Lung (tissue), 12 donors: ENCODE results near the gene NFKB1. TPM values are rescaled to one million over a fixed set of nuclear protein-coding genes. Genes with fewer than 3 reads are reported as not detected.
"Not testable (repeated sequence)": the region's sequence is repeated elsewhere in the genome, so short reads cannot be mapped to it uniquely, and the experiment has no call there.

Source experiments
- ATAC-seq: fragments of 200-7000 bp; cut with Tn5 transposase; one replicate; pipeline ENCODE4 v1.9.1; 2020; ENCODE audit warnings: moderate number of reproducible peaks; ENCODE audit not compliant: insufficient read depth, low FRiP score
- DNase-seq, 3 donors: peaks; one replicate each; pipeline ENCODE4 v3.0.0-alpha.2; 2013 to 2017
- H3K27ac ChIP-seq, 2 donors: one replicate each; pipeline ENCODE4 v1.5.1; 2013; ENCODE audit warnings: mild to moderate bottlenecking in 2 of 2, moderate library complexity in 2 of 2, control low read depth in 1 of 2, inconsistent platforms in 1 of 2, low read depth in 1 of 2, low read length in 1 of 2
- H3K27me3 ChIP-seq, 3 donors: one replicate each; pipeline ENCODE4 v1.5.1; 2013; ENCODE audit warnings: low read length in 2 of 3; ENCODE audit not compliant: control insufficient read depth in 3 of 3, insufficient read depth in 3 of 3
- H3K36me3 ChIP-seq, 4 donors: one replicate each; pipeline ENCODE4 v1.5.1; 2013; ENCODE audit warnings: low read length in 4 of 4, mild to moderate bottlenecking in 1 of 4, moderate library complexity in 1 of 4; ENCODE audit not compliant: control insufficient read depth in 4 of 4, insufficient read depth in 4 of 4
- H3K4me1 ChIP-seq, 5 donors: one replicate each; pipeline ENCODE4 v1.5.1; 2013; ENCODE audit warnings: low read length in 5 of 5, mild to moderate bottlenecking in 2 of 5, moderate library complexity in 1 of 5; ENCODE audit not compliant: control insufficient read depth in 5 of 5, insufficient read depth in 5 of 5
- H3K4me3 ChIP-seq: one replicate; pipeline ENCODE4 v1.5.1; 2013; ENCODE audit warnings: mild to moderate bottlenecking, control low read depth, moderate library complexity
- H3K9ac ChIP-seq, 2 donors: one replicate each; pipeline ENCODE4 v1.5.1; 2013; ENCODE audit warnings: low read length in 2 of 2, control low read depth in 1 of 2; ENCODE audit not compliant: insufficient read depth in 1 of 2
- H3K9me3 ChIP-seq, 4 donors: one replicate each; pipeline ENCODE4 v1.5.1; 2013; ENCODE audit warnings: low read length in 3 of 4, mild to moderate bottlenecking in 1 of 4, moderate library complexity in 1 of 4; ENCODE audit not compliant: control insufficient read depth in 4 of 4, insufficient read depth in 3 of 4
- WGBS, 2 donors: extraction: QIAGEN DNeasy Blood & Tissue Kit; methylation state at CpG; one replicate each; pipeline ENCODE4 v1.1.7; 2013; 5-methylcytosine and 5-hydroxymethylcytosine counted together
- polyA plus RNA-seq, 2 donors: library from polyadenylated mRNA; stranded (reverse); fragments of 200-250 nt; gene quantifications; one replicate each; pipeline ENCODE4 v1.2.1, GENCODE V29; 2013
- total RNA-seq, 2 donors: library from RNA; depleted of rRNA in 1 of 2; stranded (reverse); fragments of >200 nt in 1 of 2; gene quantifications; one replicate each; pipeline ENCODE4 v1.2.1, GENCODE V29; 2014 to 2021
- TF ChIP-seq, protein P1 (sequence below): IDR thresholded peaks from 2 replicates; pipeline ENCODE4 v1.5.1; 2012; ENCODE audit warnings: mild to moderate bottlenecking; ENCODE audit errors: control extremely low read depth, extremely low read depth
- donor health status: control.
- donor health status: control.
- donor health status: Bipolar disorder and iron deficiency.
- donor health status: healthy.
- donor health status: DM: yes; HTN: yes; CAD: no.

NFKB1 gene
- total and polyA plus RNA-seq, 4 donors, result 12.3 to 66.0 (median 56.7) TPM

GRCh38 chr4:102474736-102475504 lies 26.2 kb upstream of the NFKB1 start:
- TF ChIP-seq, protein P1, sequence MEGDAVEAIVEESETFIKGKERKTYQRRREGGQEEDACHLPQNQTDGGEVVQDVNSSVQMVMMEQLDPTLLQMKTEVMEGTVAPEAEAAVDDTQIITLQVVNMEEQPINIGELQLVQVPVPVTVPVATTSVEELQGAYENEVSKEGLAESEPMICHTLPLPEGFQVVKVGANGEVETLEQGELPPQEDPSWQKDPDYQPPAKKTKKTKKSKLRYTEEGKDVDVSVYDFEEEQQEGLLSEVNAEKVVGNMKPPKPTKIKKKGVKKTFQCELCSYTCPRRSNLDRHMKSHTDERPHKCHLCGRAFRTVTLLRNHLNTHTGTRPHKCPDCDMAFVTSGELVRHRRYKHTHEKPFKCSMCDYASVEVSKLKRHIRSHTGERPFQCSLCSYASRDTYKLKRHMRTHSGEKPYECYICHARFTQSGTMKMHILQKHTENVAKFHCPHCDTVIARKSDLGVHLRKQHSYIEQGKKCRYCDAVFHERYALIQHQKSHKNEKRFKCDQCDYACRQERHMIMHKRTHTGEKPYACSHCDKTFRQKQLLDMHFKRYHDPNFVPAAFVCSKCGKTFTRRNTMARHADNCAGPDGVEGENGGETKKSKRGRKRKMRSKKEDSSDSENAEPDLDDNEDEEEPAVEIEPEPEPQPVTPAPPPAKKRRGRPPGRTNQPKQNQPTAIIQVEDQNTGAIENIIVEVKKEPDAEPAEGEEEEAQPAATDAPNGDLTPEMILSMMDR, result no peak
- H3K27ac ChIP-seq, result no peak overlapping the region
- DNase-seq (no peak), ATAC-seq (no peak)
- WGBS, 2 donors, result 88 to 94% methylated on average over 5 of the region's 5 CpGs
- no peaks in the 10 kb centered on the region for H3K36me3 ChIP-seq
- no peaks in the 10 kb centered on the region for H3K4me1 ChIP-seq
- H3K4me3 ChIP-seq, result no peak overlapping the region
- no peaks in the 10 kb centered on the region for H3K27me3 ChIP-seq
- H3K9ac ChIP-seq, result no peak overlapping the region
- peaks cover 0 to 10% (median 4%) of the 10 kb centered on the region in 4 donors for H3K9me3 ChIP-seq

DNA sequence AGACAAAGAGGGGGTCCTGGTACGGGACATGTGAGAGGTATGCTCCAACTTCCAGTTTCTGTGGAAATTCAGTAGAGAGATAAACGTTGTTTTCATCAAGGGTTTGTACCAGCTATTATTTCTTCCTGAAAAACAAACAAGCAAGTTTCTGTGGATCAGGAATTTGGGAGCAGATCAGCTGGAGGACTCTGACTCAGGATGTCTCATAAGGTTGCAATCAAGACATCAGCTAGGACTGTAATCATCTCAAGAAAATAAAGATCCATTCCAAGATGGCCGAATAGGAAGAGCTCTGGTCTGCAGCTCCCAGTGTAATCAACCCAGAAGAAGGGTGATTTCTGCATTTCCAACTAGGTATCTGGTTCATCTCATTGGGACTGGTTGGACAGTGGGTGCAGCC lies 23.5 kb upstream of the NFKB1 start:
- 87 to 92% methylated on average over 3 of the region's 3 CpGs for WGBS, 2 donors
- ATAC-seq (no peak), DNase-seq (no peak)
- TF ChIP-seq, protein P1, result no peak
- Histone ChIP-seq H3K27me3 (no peaks in the 10 kb centered on the region), H3K36me3 (no peaks in the 10 kb centered on the region), H3K9me3 (peaks cover 0 to 10% (median 4%) of the 10 kb centered on the region in 4 donors), H3K4me3 (no peak overlapping the region), H3K4me1 (no peaks in the 10 kb centered on the region), H3K9ac (no peak overlapping the region), H3K27ac (no peak overlapping the region)

DNA sequence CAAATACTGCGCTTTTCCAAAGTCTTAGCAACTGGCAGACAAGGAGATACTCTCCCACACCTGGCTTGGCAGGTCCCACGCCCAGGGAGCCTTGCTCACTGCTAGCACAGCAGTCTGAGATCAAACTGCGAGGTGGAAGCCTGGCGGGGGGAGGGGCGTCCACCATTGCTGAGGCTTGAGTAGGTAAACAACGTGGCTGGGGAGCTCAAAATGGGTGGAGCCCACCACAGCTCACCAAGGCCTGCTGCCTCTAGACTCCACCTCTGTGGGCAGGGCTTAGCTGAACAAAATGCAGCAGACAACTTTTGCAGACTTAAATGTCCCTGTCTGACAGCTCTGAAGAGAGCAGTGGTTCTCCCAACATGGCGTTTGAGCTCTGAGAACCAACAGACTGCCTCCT lies 23.0 kb upstream of the NFKB1 start:
- no peak overlapping the region for H3K9ac ChIP-seq
- no peaks in the 10 kb centered on the region for H3K27me3 ChIP-seq
- no peaks in the 10 kb centered on the region for H3K36me3 ChIP-seq
- H3K4me1 ChIP-seq, result no peaks in the 10 kb centered on the region
- no peak for DNase-seq
- ATAC-seq, result no peak
- TF ChIP-seq, protein P1, result no peak
- H3K9me3 ChIP-seq, result peaks cover 0 to 10% (median 4%) of the 10 kb centered on the region in 4 donors
- no peak overlapping the region for H3K27ac ChIP-seq
- 81 to 82% methylated on average over 7 of the region's 7 CpGs for WGBS, 2 donors
- no peak overlapping the region for H3K4me3 ChIP-seq

DNA sequence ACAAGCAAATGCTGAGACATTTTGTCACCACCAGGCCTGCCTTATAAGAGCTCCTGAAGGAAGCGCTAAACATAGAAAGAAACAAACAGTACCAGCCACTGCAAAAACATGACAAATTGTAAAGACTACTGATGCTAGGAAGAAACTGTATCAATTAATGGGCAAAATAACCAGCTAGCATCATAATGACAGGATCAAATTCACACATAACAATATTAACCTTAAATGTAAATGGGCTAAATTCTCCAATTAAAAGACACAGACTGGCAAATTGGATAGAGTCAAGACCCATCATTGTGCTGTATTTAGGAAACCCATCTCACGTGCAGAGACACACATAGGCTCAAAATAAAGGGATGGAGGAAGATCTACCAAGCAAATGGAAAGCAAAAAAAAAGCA lies 21.3 kb upstream of the NFKB1 start:
- H3K27me3 ChIP-seq, result not testable (repeated sequence)
- 91 to 100% methylated on average over 2 of the region's 2 CpGs for WGBS, 2 donors

More for the DNA sequence above, 21.3 kb upstream of the NFKB1 start:
- not testable (repeated sequence) for DNase-seq, H3K4me3 ChIP-seq, H3K27ac ChIP-seq, H3K9ac ChIP-seq, H3K36me3 ChIP-seq, ATAC-seq, H3K4me1 ChIP-seq
- peaks cover 0 to 10% (median 2%) of the 10 kb centered on the region in 4 donors for H3K9me3 ChIP-seq
